Heart left ventricle (tissue), 16 donors: ENCODE measurements around the gene KIAA1217. TPM values are rescaled to one million over a fixed set of nuclear protein-coding genes. Genes with fewer than 3 reads are reported as not detected.

ENCODE experiments used
- ATAC-seq, 4 donors: fragments of 200-7000 bp; cut with Tn5 transposase; one replicate each; pipeline ENCODE4 v1.9.1; 2020 to 2022; ENCODE audit warnings: moderate library complexity in 4 of 4, mild to moderate bottlenecking in 3 of 4, moderate number of reproducible peaks in 1 of 4
- DNase-seq, 5 donors: peaks; one replicate each; pipeline ENCODE4 v3.0.0-alpha.2; 2020
- H3K27ac ChIP-seq, 12 donors: fragments of 200-600 bp; sonication (generic) in 4 of 12; one replicate each; pipeline versions ENCODE4 v1.5.0 to v1.8.0; 2016 to 2022; ENCODE audit warnings: mild to moderate bottlenecking in 2 of 12
- H3K27me3 ChIP-seq, 9 donors: fragments of 200-600 bp; sonication (generic) in 2 of 9; one replicate each; pipeline versions ENCODE4 v1.5.1 to v1.8.0; 2016 to 2022; ENCODE audit warnings: mild to moderate bottlenecking in 3 of 9
- H3K36me3 ChIP-seq, 9 donors: fragments of 200-600 bp; sonication (generic) in 2 of 9; one replicate each; pipeline versions ENCODE4 v1.5.0 to v1.8.0; 2018 to 2022; ENCODE audit warnings: mild to moderate bottlenecking in 2 of 9
- H3K4me1 ChIP-seq, 12 donors: fragments of 200-600 bp; sonication (generic) in 4 of 12; one replicate each; pipeline versions ENCODE4 v1.5.0 to v1.8.0; 2016 to 2022; ENCODE audit warnings: mild to moderate bottlenecking in 3 of 12
- H3K4me3 ChIP-seq, 12 donors: fragments of 200-600 bp; sonication (generic) in 4 of 12; one replicate each; pipeline versions ENCODE4 v1.5.0 to v1.8.0; 2017 to 2022; ENCODE audit warnings: mild to moderate bottlenecking in 9 of 12, moderate library complexity in 4 of 12
- H3K9me3 ChIP-seq, 12 donors: fragments of 200-600 bp; sonication (generic) in 4 of 12; one replicate each; pipeline versions ENCODE4 v1.5.0 to v1.8.0; 2016 to 2022; ENCODE audit warnings: mild to moderate bottlenecking in 1 of 12
- POLR2A ChIP-seq, 2 donors: fragments of 450-650 bp; IDR thresholded peaks; one replicate each; pipeline ENCODE4 v1.6.1; 2017; ENCODE audit warnings: antibody characterized with exemption in 2 of 2, mild to moderate bottlenecking in 2 of 2, moderate library complexity in 2 of 2
- WGBS, 4 donors: extraction: QIAGEN DNeasy Blood & Tissue Kit in 2 of 4; methylation state at CpG; one replicate each; pipeline versions ENCODE4 v1.1.5 to v1.1.7; 2013 to 2018; 5-methylcytosine and 5-hydroxymethylcytosine counted together
- intact Hi-C, 10 donors: fragments of 100-400 bp; cut with DNase I; formaldehyde crosslinking; loops; one replicate each; pipeline versions ENCODE4 v1.11.1 to v1.14.2; 2022
- polyA plus RNA-seq, 2 donors: library from polyadenylated mRNA; stranded (reverse); fragments of 200-250 nt; gene quantifications; one replicate each; pipeline ENCODE4 v1.2.3, GENCODE V29; 2013
- total RNA-seq, 9 donors: library from RNA; depleted of rRNA in 2 of 9; stranded (reverse); fragments of >200 nt in 2 of 9; fragmentation: NEBNext Ultra II Directional in 3 of 9; extraction: Animal tissue kit (Norgen Biotek cat#: 25700) in 3 of 9; gene quantifications; one replicate each; pipeline versions ENCODE4 v1.1.0 to v1.2.4, GENCODE V29; 2016 to 2023
- TF ChIP-seq, protein P1 (sequence below), 12 donors: fragments of 200-600 bp; sonication (generic) in 4 of 12; IDR thresholded peaks; one replicate each; pipeline versions ENCODE4 v1.5.0 to v1.8.0; 2018 to 2022; ENCODE audit warnings: antibody characterized with exemption in 12 of 12, mild to moderate bottlenecking in 5 of 12
- donor health status: ischemic (EF 13 %, LVEDD 7.1; RV severe dilation, severe dysfunction).
- donor health status: healthy with polysubstance abuse.
- donor health status: DM: no; HTN: yes; CAD: no.
- donor health status: DM: no; HTN: no; CAD: no.
- donor health status: ischemic (EF 25% LVEDD 6.9; RV normal size, moderate dysfunction).
- donor health status: ischemic (EF 25% LVEDD 5.7; RV mildly dilated, moderate dysfunction).
- donor health status: healthy.
- donor health status: DM: yes; HTN: yes; CAD: no.
- donor health status: ischemic (EF 35%, LVEDD 5.7; RV mildly dilated, moderate dysfunction).
- donor health status: nonischemic (EF 11% LVEDD 7.7; RV severe dilation, severe dysfunction).
- donor health status: DM: yes; HTN: yes; CAD: no.
- donor health status: PGD.
- donor health status: ischemic (EF 29% LVEDD 5.4; RV normal size, mild dysfunction).
- donor health status: nonischemic (EF 23%, LVEDD 6.1; RV moderate dilation, normal function).

KIAA1217 gene
- total and polyA plus RNA-seq, 11 donors: 12.7 to 66.7 (median 33.5) TPM

DNA sequence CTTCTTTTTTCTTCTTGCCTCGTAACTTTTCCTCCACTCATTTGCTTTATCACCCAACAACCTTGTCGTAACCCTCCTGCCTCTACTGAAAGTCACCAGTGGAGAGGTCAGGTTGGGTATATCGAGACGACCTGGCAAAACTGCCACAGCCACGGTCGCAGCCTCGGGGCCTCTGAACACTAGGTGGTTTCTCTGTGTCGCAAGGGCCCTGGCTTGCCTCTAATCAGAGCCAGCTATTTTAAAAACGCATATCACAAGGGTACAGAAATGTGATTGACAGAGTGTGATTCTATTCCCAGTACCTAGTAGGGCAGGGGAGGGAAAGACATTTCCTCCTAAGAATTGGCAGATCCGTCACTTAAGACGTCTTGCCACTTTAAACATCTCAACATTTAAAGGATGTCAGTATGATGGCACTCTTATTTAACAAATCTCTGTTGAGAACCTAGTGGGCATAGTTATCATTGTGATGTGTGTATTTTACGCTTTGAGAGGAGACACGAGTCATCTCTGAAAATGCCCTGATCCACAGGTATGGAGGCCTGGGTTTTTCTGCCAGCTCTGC lies 317.2 kb downstream of the KIAA1217 start:
- WGBS, 4 donors: 51 to 66% (median 57%) methylated on average over 13 of the region's 13 CpGs
- peaks cover 0 to 96% (median 55%) of the 10 kb centered on the region in 9 donors for H3K36me3 ChIP-seq
- peak in 4 of 5 donors; percentile 23 to 68 (median 45) for DNase-seq
- H3K4me1 ChIP-seq: peaks cover 0 to 25% (median 1%) of the 10 kb centered on the region in 12 donors
- peak overlapping the region in 11 of 12 donors; percentile 46 to 82 (median 70) for H3K27ac ChIP-seq
- no peaks in the 10 kb centered on the region for H3K9me3 ChIP-seq
- peak; percentile 83 to 90 (median 88) for ATAC-seq
- no peaks in the 10 kb centered on the region for H3K27me3 ChIP-seq
- TF ChIP-seq, protein P1, sequence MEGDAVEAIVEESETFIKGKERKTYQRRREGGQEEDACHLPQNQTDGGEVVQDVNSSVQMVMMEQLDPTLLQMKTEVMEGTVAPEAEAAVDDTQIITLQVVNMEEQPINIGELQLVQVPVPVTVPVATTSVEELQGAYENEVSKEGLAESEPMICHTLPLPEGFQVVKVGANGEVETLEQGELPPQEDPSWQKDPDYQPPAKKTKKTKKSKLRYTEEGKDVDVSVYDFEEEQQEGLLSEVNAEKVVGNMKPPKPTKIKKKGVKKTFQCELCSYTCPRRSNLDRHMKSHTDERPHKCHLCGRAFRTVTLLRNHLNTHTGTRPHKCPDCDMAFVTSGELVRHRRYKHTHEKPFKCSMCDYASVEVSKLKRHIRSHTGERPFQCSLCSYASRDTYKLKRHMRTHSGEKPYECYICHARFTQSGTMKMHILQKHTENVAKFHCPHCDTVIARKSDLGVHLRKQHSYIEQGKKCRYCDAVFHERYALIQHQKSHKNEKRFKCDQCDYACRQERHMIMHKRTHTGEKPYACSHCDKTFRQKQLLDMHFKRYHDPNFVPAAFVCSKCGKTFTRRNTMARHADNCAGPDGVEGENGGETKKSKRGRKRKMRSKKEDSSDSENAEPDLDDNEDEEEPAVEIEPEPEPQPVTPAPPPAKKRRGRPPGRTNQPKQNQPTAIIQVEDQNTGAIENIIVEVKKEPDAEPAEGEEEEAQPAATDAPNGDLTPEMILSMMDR (IDR thresholded peaks at IDR 0.05): no peak
- no peak for TF ChIP-seq POLR2A (IDR thresholded peaks at IDR 0.05)
- no peak overlapping the region for H3K4me3 ChIP-seq
- intact Hi-C loops: no loop called here

GRCh38 chr10:24528946-24529345 lies 320.0 kb downstream of the KIAA1217 start:
- intact Hi-C loops: no loop called here
- Histone ChIP-seq H3K27ac (peak overlapping the region in 3 of 12 donors; percentile 32 to 70 (median 39)), H3K36me3 (peaks cover 0 to 97% (median 53%) of the 10 kb centered on the region in 9 donors), H3K9me3 (no peaks in the 10 kb centered on the region), H3K4me3 (no peak overlapping the region), H3K4me1 (peaks cover 0 to 25% (median 1%) of the 10 kb centered on the region in 12 donors), H3K27me3 (no peaks in the 10 kb centered on the region)
- TF ChIP-seq POLR2A (IDR thresholded peaks at IDR 0.05): no peak
- TF ChIP-seq, protein P1 (IDR thresholded peaks at IDR 0.05): no peak
- 51 to 65% (median 61%) methylated on average over 6 of the region's 6 CpGs for WGBS, 4 donors
- ATAC-seq (peak in 3 of 4 donors; percentile 16 to 74 (median 58)), DNase-seq (no peak)

GRCh38 chr10:24531439-24531838 lies 322.5 kb downstream of the KIAA1217 start:
- no peak for DNase-seq
- ATAC-seq: no peak
- intact Hi-C loops: no loop called here
- WGBS, 4 donors: 95 to 97% (median 96%) methylated on average over 2 of the region's 2 CpGs
- Histone ChIP-seq H3K9me3 (no peaks in the 10 kb centered on the region), H3K4me1 (peaks cover 0 to 18% (median under 1%) of the 10 kb centered on the region in 12 donors), H3K36me3 (peaks cover 0 to 97% (median 63%) of the 10 kb centered on the region in 9 donors), H3K27ac (no peak overlapping the region), H3K4me3 (no peak overlapping the region), H3K27me3 (no peaks in the 10 kb centered on the region)
- TF ChIP-seq, protein P1 (IDR thresholded peaks at IDR 0.05): no peak
- TF ChIP-seq POLR2A (IDR thresholded peaks at IDR 0.05): no peak

- DNase-seq (no peak), ATAC-seq (no peak)
- H3K27me3 ChIP-seq: no peaks in the 10 kb centered on the region
- peaks cover 0 to 99% (median 78%) of the 10 kb centered on the region in 9 donors for H3K36me3 ChIP-seq
- TF ChIP-seq, protein P1 (IDR thresholded peaks at IDR 0.05): no peak
- no peak for TF ChIP-seq POLR2A (IDR thresholded peaks at IDR 0.05)
- no peak overlapping the region for H3K4me3 ChIP-seq
- H3K27ac ChIP-seq: no peak overlapping the region
- intact Hi-C loops: no loop called here
- H3K9me3 ChIP-seq: no peaks in the 10 kb centered on the region
- WGBS, 4 donors: 93 to 96% (median 94%) methylated on average over 4 of the region's 4 CpGs
- peaks cover 0 to 6% (median 0%) of the 10 kb centered on the region in 12 donors for H3K4me1 ChIP-seq
These were observed 325.0 kb downstream of the KIAA1217 start for GRCh38 chr10:24533981-24534380.
